ENCODE results near the gene SAMMSON. TPM values are rescaled to one million over a fixed set of nuclear protein-coding genes. Genes with fewer than 3 reads are reported as not detected.

SAMMSON gene
- total and polyA plus RNA-seq, 2 donors = under 0.01 to 0.05 TPM

- no peaks in the 10 kb centered on the region for H3K9me3 ChIP-seq (ENCODE audit: control insufficient read depth in 2 of 2, insufficient read depth in 1 of 2, low read length in 1 of 2)
- H3K4me3 ChIP-seq (ENCODE audit: low read length in 2 of 2) = no peak overlapping the region
- no peak for DNase-seq (ENCODE audit: low read depth in 6 of 9, low spot score in 9 of 9)
- no peaks in the 10 kb centered on the region for H3K36me3 ChIP-seq (ENCODE audit: control insufficient read depth in 2 of 2, insufficient read depth in 2 of 2, low read length in 1 of 2)
- WGBS = 97% methylated on average over 3 of the region's 3 CpGs
- H3K27ac ChIP-seq (ENCODE audit: low read depth in 1 of 2, low read length in 1 of 2) = no peak overlapping the region
- no peaks in the 10 kb centered on the region for H3K27me3 ChIP-seq (ENCODE audit: control insufficient read depth in 2 of 2, insufficient read depth in 1 of 2, low read length in 1 of 2)
- no peaks in the 10 kb centered on the region for H3K4me1 ChIP-seq (ENCODE audit: control insufficient read depth in 2 of 2, insufficient read depth in 2 of 2, low read length in 2 of 2)
These were observed 43.1 kb downstream of the SAMMSON start for GRCh38 chr3:70042641-70043040.

DNA sequence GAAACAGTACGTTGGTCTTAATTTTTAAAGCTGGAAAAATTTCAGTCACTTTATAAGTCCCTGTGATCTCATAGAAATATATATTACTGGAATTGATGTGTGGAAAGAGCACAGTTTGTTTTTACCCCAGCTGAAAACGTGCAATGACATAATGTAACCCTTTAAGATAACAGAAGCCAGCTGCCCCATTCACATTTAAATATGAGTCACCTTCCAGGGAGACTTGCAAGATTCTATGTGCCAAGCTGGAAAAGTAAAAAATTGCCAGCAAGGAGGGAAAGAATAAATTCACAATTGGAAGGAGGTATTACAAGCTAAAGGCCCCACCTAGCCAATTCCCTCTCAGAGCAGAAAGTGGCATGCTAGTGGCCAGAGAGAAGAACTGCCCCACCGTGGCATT is 50.2 kb downstream of the SAMMSON start:
- no peaks in the 10 kb centered on the region for H3K4me1 ChIP-seq (ENCODE audit: control insufficient read depth in 2 of 2, insufficient read depth in 2 of 2, low read length in 2 of 2)
- no peaks in the 10 kb centered on the region for H3K9me3 ChIP-seq (ENCODE audit: control insufficient read depth in 2 of 2, insufficient read depth in 1 of 2, low read length in 1 of 2)
- H3K27ac ChIP-seq (ENCODE audit: low read depth in 1 of 2, low read length in 1 of 2) = no peak overlapping the region
- no peaks in the 10 kb centered on the region for H3K36me3 ChIP-seq (ENCODE audit: control insufficient read depth in 2 of 2, insufficient read depth in 2 of 2, low read length in 1 of 2)
- DNase-seq (ENCODE audit: low read depth in 6 of 9, low spot score in 9 of 9) = no peak
- WGBS = 89% methylated on average over 3 of the region's 3 CpGs
- H3K4me3 ChIP-seq (ENCODE audit: low read length in 2 of 2) = no peak overlapping the region
- no peaks in the 10 kb centered on the region for H3K27me3 ChIP-seq (ENCODE audit: control insufficient read depth in 2 of 2, insufficient read depth in 1 of 2, low read length in 1 of 2)

DNA sequence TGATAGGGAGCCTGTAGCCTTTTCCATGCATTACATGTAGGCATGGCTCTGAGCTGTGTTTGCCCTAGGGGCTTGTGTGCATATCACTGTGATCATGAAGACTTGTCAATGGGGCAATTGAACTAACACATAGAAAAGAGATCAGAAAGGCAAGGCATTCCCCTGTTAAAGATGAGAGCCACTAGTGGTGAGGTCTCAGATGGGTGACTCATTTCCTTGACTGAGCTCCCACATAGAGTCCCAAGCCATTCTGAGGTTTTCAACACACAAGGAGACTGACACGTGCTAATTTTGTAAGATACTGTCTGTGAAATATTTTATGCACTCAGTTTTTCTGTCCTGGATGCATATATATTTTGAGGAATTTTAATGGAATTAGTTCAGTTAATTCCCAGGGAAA is 53.8 kb downstream of the SAMMSON start:
- Histone ChIP-seq H3K4me3 (ENCODE audit: low read length in 2 of 2) (no peak overlapping the region), H3K27me3 (ENCODE audit: control insufficient read depth in 2 of 2, insufficient read depth in 1 of 2, low read length in 1 of 2) (no peaks in the 10 kb centered on the region), H3K4me1 (ENCODE audit: control insufficient read depth in 2 of 2, insufficient read depth in 2 of 2, low read length in 2 of 2) (no peaks in the 10 kb centered on the region), H3K27ac (ENCODE audit: low read depth in 1 of 2, low read length in 1 of 2) (no peak overlapping the region), H3K9me3 (ENCODE audit: control insufficient read depth in 2 of 2, insufficient read depth in 1 of 2, low read length in 1 of 2) (no peaks in the 10 kb centered on the region), H3K36me3 (ENCODE audit: control insufficient read depth in 2 of 2, insufficient read depth in 2 of 2, low read length in 1 of 2) (no peaks in the 10 kb centered on the region)
- 9% methylated on average over 1 of the region's 1 CpG for WGBS
- DNase-seq (ENCODE audit: low read depth in 6 of 9, low spot score in 9 of 9) = no peak

DNA sequence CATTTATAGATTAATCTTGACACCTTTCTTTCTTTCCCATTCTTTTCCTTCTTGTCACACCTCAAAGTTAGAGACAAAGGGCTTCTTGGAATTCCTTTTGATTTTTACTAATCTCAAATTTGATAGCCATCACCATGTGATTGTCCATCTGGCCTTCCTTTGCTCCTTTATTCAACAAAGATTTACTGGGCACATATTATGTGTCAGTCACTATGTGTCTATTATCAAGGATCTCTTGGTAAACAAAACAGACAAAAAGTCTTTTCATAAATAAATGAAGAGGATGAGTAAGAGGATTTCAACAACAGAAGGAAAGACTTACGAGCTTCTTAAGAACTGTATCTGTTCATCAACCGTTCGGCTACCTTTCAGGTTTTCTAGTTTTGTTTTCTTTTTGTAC is 56.5 kb downstream of the SAMMSON start:
- H3K27me3 ChIP-seq (ENCODE audit: control insufficient read depth in 2 of 2, insufficient read depth in 1 of 2, low read length in 1 of 2) = no peaks in the 10 kb centered on the region
- no peak for DNase-seq (ENCODE audit: low read depth in 6 of 9, low spot score in 9 of 9)
- H3K27ac ChIP-seq (ENCODE audit: low read depth in 1 of 2, low read length in 1 of 2) = no peak overlapping the region
- H3K4me1 ChIP-seq (ENCODE audit: control insufficient read depth in 2 of 2, insufficient read depth in 2 of 2, low read length in 2 of 2) = no peaks in the 10 kb centered on the region
- no peaks in the 10 kb centered on the region for H3K9me3 ChIP-seq (ENCODE audit: control insufficient read depth in 2 of 2, insufficient read depth in 1 of 2, low read length in 1 of 2)
- H3K4me3 ChIP-seq (ENCODE audit: low read length in 2 of 2) = no peak overlapping the region
- WGBS = 97% methylated on average over 3 of the region's 3 CpGs
- H3K36me3 ChIP-seq (ENCODE audit: control insufficient read depth in 2 of 2, insufficient read depth in 2 of 2, low read length in 1 of 2) = no peaks in the 10 kb centered on the region

DNA sequence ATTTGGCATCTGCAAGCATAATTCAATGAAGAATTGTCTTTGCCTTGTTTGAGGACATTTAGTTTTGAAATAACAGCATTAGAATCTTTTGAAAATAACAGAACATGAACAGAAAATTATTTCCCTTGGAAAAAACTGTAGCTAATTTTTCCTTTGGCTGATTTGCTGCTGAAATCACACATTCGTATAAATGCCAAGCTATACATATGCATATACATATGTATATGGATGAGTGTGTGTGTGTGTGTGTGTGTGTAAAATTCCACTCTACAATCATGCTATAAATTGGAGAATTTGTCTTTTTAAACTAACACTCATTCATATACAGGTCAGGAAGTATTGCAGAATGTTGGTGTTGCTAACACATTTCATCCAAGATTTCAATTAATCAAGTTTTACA is 57.9 kb downstream of the SAMMSON start:
- H3K4me3 ChIP-seq (ENCODE audit: low read length in 2 of 2) = no peak overlapping the region
- DNase-seq (ENCODE audit: low read depth in 6 of 9, low spot score in 9 of 9) = no peak
- H3K27me3 ChIP-seq (ENCODE audit: control insufficient read depth in 2 of 2, insufficient read depth in 1 of 2, low read length in 1 of 2) = no peaks in the 10 kb centered on the region
- WGBS = 97% methylated on average over 1 of the region's 1 CpG
- H3K27ac ChIP-seq (ENCODE audit: low read depth in 1 of 2, low read length in 1 of 2) = no peak overlapping the region
- H3K4me1 ChIP-seq (ENCODE audit: control insufficient read depth in 2 of 2, insufficient read depth in 2 of 2, low read length in 2 of 2) = no peaks in the 10 kb centered on the region
- no peaks in the 10 kb centered on the region for H3K9me3 ChIP-seq (ENCODE audit: control insufficient read depth in 2 of 2, insufficient read depth in 1 of 2, low read length in 1 of 2)
- no peaks in the 10 kb centered on the region for H3K36me3 ChIP-seq (ENCODE audit: control insufficient read depth in 2 of 2, insufficient read depth in 2 of 2, low read length in 1 of 2)

- WGBS = 96% methylated on average over 5 of the region's 5 CpGs
- no peak overlapping the region for H3K27ac ChIP-seq (ENCODE audit: low read depth in 1 of 2, low read length in 1 of 2)
- H3K27me3 ChIP-seq (ENCODE audit: control insufficient read depth in 2 of 2, insufficient read depth in 1 of 2, low read length in 1 of 2) = no peaks in the 10 kb centered on the region
- H3K4me1 ChIP-seq (ENCODE audit: control insufficient read depth in 2 of 2, insufficient read depth in 2 of 2, low read length in 2 of 2) = no peaks in the 10 kb centered on the region
- no peak for DNase-seq (ENCODE audit: low read depth in 6 of 9, low spot score in 9 of 9)
- H3K4me3 ChIP-seq (ENCODE audit: low read length in 2 of 2) = no peak overlapping the region
- H3K9me3 ChIP-seq (ENCODE audit: control insufficient read depth in 2 of 2, insufficient read depth in 1 of 2, low read length in 1 of 2) = no peaks in the 10 kb centered on the region
- H3K36me3 ChIP-seq (ENCODE audit: control insufficient read depth in 2 of 2, insufficient read depth in 2 of 2, low read length in 1 of 2) = no peaks in the 10 kb centered on the region
These were observed 61.6 kb downstream of the SAMMSON start for GRCh38 chr3:70061096-70061495.

DNA sequence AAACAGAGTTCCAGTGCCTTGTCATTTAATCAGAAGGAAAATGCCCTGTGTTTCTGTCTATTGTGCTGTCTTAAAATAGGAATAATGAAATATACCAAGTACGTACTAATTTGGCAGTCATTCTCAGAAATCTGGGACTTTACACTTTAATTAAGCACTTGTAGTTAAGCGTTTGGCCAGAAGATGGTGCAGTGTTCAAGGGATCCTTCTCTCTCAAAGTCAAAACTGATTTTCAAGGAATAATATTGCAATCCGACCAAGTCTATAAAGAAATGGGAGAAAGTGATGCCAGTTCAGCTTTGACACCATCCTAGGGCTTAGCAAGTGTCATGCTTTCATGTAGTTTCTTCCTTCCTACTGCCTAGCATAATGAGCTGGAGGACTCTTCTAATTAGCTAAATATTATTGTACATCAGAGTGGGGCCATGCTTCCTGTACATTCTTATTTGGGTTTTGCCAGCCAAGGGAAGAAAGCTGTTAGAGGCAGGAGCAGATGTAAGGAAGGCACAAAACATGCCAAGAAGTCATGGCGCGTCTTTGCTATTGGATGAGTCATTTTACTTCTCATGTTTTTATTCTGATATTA is 64.8 kb downstream of the SAMMSON start:
- 46% methylated on average over 5 of the region's 5 CpGs for WGBS
- H3K4me1 ChIP-seq (ENCODE audit: control insufficient read depth in 2 of 2, insufficient read depth in 2 of 2, low read length in 2 of 2) = no peaks in the 10 kb centered on the region
- no peak overlapping the region for H3K4me3 ChIP-seq (ENCODE audit: low read length in 2 of 2)
- H3K9me3 ChIP-seq (ENCODE audit: control insufficient read depth in 2 of 2, insufficient read depth in 1 of 2, low read length in 1 of 2) = no peaks in the 10 kb centered on the region
- no peak overlapping the region for H3K27ac ChIP-seq (ENCODE audit: low read depth in 1 of 2, low read length in 1 of 2)
- no peaks in the 10 kb centered on the region for H3K27me3 ChIP-seq (ENCODE audit: control insufficient read depth in 2 of 2, insufficient read depth in 1 of 2, low read length in 1 of 2)
- no peaks in the 10 kb centered on the region for H3K36me3 ChIP-seq (ENCODE audit: control insufficient read depth in 2 of 2, insufficient read depth in 2 of 2, low read length in 1 of 2)
- peak in 5 of 9 donors; percentile 2 to 41 (median 13) for DNase-seq (ENCODE audit: low read depth in 6 of 9, low spot score in 9 of 9)

GRCh38 chr3:70065696-70066253 is 66.2 kb downstream of the SAMMSON start:
- Histone ChIP-seq H3K9me3 (ENCODE audit: control insufficient read depth in 2 of 2, insufficient read depth in 1 of 2, low read length in 1 of 2) (no peaks in the 10 kb centered on the region), H3K4me1 (ENCODE audit: control insufficient read depth in 2 of 2, insufficient read depth in 2 of 2, low read length in 2 of 2) (no peaks in the 10 kb centered on the region), H3K36me3 (ENCODE audit: control insufficient read depth in 2 of 2, insufficient read depth in 2 of 2, low read length in 1 of 2) (no peaks in the 10 kb centered on the region), H3K27ac (ENCODE audit: low read depth in 1 of 2, low read length in 1 of 2) (no peak overlapping the region), H3K4me3 (ENCODE audit: low read length in 2 of 2) (no peak overlapping the region), H3K27me3 (ENCODE audit: control insufficient read depth in 2 of 2, insufficient read depth in 1 of 2, low read length in 1 of 2) (no peaks in the 10 kb centered on the region)
- DNase-seq (ENCODE audit: low read depth in 6 of 9, low spot score in 9 of 9) = no peak
- 80% methylated on average over 7 of the region's 7 CpGs for WGBS

DNA sequence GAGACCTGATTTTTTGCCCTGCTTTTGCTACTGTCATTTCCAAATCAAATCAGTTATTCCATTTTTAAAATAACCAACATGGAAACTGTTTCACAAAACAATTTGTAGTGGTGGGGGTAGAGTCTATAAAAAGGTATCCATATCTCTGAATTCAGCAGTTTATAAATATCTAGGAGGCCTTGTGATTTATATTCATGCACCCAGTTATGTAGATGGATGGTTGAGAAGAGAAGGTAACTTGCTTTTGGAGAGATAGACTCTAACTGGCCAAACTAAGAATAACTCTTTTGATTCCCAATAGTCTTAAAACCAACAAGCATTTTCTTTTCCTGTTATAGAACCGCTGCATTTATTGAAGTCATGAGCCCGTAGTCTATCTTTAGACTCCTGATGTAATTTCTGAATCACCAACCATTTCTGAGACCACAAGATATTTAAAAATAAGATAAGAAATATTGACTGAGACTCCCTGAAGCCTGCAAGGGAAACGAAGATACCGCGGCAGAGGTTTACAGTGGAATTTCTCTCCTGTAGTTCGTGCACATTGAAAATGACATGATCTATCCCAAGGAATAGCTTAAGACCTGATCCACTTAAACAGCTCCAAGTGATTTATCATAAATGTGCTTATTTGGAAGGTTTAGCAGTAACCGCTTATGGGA is 68.5 kb downstream of the SAMMSON start:
- no peaks in the 10 kb centered on the region for H3K4me1 ChIP-seq (ENCODE audit: control insufficient read depth in 2 of 2, insufficient read depth in 2 of 2, low read length in 2 of 2)
- no peaks in the 10 kb centered on the region for H3K9me3 ChIP-seq (ENCODE audit: control insufficient read depth in 2 of 2, insufficient read depth in 1 of 2, low read length in 1 of 2)
- H3K36me3 ChIP-seq (ENCODE audit: control insufficient read depth in 2 of 2, insufficient read depth in 2 of 2, low read length in 1 of 2) = no peaks in the 10 kb centered on the region
- H3K27ac ChIP-seq (ENCODE audit: low read depth in 1 of 2, low read length in 1 of 2) = no peak overlapping the region
- H3K4me3 ChIP-seq (ENCODE audit: low read length in 2 of 2) = no peak overlapping the region
- peaks cover 0 to 4% of the 10 kb centered on the region in 2 donors for H3K27me3 ChIP-seq (ENCODE audit: control insufficient read depth in 2 of 2, insufficient read depth in 1 of 2, low read length in 1 of 2)
- WGBS = 93% methylated on average over 7 of the region's 7 CpGs
- DNase-seq (ENCODE audit: low read depth in 6 of 9, low spot score in 9 of 9) = no peak
